SK-N-MC (cell line): ENCODE data around the gene TBX19.

Source experiments
- EZH2 ChIP-seq: fragments of 200-600 bp; sonication (generic); IDR thresholded peaks from one replicate; pipeline ENCODE4 v1.6.1; 2017; ENCODE audit warnings: antibody characterized with exemption
- FOXP2 ChIP-seq: optimal IDR thresholded peaks from 2 replicates; pipeline ENCODE3; 2011; ENCODE audit warnings: mild to moderate bottlenecking, moderate library complexity; ENCODE audit not compliant: insufficient read depth; ENCODE audit errors: extremely low read length, control extremely low read depth
- POLR2AphosphoS5 ChIP-seq: IDR thresholded peaks from 2 replicates; pipeline ENCODE4 v1.6.1; 2012; ENCODE audit warnings: mild to moderate bottlenecking, low read depth, low read length, borderline replicate concordance

- TF ChIP-seq FOXP2 (no peak), EZH2 (no peak), POLR2AphosphoS5 (no peak)
Measured at GRCh38 chr1:168341483-168341975, 60.9 kb downstream of the TBX19 start.
